ENCODE results near the gene HCN2. TPM values are rescaled to one million over a fixed set of nuclear protein-coding genes. Genes with fewer than 3 reads are reported as not detected.
"Not testable (repeated sequence)": the region's sequence is repeated elsewhere in the genome, so short reads cannot be mapped to it uniquely, and the experiment has no call there.

HCN2 gene
- total RNA-seq, 1 donor from 2014 or later: 0.30 TPM

- DNase-seq (ENCODE audit: low spot score) (no peak), ATAC-seq (peak; percentile 68)
Observed at GRCh38 chr19:584240-585001, 5.3 kb upstream of the HCN2 start.

GRCh38 chr19:585146-585545 is 4.5 kb upstream of the HCN2 start:
- ATAC-seq; DNase-seq (ENCODE audit: low spot score): not testable (repeated sequence)

DNA sequence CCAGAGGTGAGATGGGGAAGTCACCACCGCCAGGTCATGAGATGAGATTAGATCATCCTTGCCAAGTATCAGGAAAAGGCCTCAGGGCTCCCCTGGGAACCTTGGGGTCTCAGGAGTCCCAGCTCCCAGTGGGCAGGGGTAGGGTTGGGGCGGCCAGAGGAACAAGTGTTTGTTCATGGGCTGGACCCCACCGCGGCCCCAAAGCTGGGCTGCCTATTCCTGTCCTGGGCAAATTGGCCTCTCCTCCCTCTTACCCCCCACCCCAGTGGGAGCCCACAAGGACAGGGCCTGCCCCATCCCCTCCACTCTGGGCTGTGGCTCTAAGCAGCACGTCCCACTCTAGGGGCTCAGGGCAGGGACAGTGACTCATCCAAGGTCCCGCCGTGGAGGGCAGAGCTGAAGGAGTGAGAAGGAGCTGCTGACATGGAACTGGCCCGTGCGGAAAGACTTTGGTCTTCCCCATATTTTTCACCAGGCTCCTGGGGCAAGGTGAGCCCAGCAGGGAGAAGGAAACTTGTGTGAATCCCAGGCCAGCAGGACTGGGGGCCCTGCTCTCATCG is 4.0 kb upstream of the HCN2 start:
- ATAC-seq: no peak

GRCh38 chr19:588093-588740 is 1.5 kb upstream of the HCN2 start:
- ATAC-seq (peak; percentile 43), DNase-seq (ENCODE audit: low spot score) (peak; percentile 64)

More for the DNA sequence above, 4.0 kb upstream of the HCN2 start:
- no peak for DNase-seq (ENCODE audit: low spot score)

GRCh38 chr19:588741-589692 is 664 bp upstream of the HCN2 start:
- ATAC-seq: no peak
- no peak for DNase-seq (ENCODE audit: low spot score)

DNA sequence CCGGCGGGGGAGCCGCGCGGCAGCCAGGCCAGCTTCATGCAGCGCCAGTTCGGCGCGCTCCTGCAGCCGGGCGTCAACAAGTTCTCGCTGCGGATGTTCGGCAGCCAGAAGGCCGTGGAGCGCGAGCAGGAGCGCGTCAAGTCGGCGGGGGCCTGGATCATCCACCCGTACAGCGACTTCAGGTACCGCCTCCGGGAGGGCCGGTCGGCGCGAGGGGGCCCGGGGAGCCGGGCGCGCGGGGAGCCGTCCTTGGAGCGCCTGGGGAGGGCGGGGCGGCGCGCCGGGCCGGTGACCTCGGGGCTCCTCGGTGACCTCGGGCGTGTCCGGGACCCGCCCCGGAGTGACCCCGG is 690 bp downstream of the HCN2 start:
- ATAC-seq: no peak
- no peak for DNase-seq (ENCODE audit: low spot score)

GRCh38 chr19:590750-591098 is 1.0 kb downstream of the HCN2 start:
- no peak for ATAC-seq
- no peak for DNase-seq (ENCODE audit: low spot score)

GRCh38 chr19:591099-591958 is 1.6 kb downstream of the HCN2 start:
- ATAC-seq (peak; percentile 77), DNase-seq (ENCODE audit: low spot score) (no peak)

DNA sequence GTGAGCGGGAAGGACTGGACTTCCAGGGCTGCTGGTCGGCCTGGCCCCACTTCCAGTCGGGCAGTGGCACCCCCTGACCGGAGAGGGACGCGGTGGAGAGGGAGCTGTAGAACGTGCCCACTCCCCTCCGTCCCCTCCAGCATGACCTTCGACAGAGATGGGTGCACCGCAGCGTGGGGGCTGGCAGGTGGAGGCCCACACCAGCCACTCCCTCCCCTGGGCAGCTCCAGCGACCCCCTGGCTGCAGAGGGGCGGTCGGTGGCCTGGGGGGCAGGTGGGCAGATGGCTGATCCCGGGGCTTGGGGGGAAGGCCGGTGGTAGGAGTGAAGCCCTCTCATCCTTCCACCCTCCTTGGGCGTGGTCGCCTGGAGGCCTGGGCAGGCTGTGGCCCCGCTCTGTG is 2.4 kb downstream of the HCN2 start:
- DNase-seq (ENCODE audit: low spot score): no peak
- ATAC-seq: no peak

DNA sequence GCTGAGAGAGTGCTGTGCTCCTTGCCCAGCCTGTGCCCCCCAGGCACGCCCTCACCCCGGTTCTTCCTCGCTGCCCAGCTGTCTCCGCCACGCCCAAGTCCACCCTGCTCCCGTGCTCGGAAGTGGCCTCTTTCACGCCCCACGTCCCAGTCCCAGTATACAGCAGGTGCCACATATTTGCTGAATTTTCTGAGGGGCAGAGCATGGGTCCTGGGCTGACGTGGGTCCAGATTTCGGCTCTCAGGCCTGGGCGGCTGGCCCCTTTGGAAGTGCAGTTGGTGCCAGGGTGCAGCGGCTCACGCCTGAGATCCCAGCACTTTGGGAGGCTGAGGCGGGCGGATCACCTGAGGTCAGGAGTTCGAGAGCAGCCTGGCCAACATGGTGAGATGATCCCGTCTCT is 3.4 kb downstream of the HCN2 start:
- DNase-seq (ENCODE audit: low spot score): no peak
- ATAC-seq: no peak

DNA sequence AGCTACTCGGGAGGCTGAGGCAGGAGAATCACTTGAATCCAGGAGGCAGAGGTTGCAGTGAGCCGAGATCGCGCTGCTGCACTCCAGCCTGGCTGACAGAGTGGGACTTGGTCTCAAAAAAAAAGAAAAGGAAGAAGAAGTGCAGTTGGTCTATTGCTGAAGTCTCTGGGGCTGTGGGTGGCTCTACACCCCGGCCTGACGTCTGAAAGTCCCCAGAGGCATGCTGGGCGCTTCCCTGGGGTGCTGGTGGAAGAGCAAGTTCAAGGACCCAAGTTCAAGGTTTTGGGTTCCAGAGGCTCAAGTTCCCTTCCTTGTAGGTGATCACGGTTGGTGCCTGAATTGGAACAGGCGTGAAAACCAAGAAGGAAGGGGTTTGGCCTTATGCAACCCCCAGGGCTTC is 3.8 kb downstream of the HCN2 start:
- ATAC-seq (no peak), DNase-seq (ENCODE audit: low spot score) (no peak)

GRCh38 chr19:594265-594870 is 4.7 kb downstream of the HCN2 start:
- ATAC-seq: no peak

DNA sequence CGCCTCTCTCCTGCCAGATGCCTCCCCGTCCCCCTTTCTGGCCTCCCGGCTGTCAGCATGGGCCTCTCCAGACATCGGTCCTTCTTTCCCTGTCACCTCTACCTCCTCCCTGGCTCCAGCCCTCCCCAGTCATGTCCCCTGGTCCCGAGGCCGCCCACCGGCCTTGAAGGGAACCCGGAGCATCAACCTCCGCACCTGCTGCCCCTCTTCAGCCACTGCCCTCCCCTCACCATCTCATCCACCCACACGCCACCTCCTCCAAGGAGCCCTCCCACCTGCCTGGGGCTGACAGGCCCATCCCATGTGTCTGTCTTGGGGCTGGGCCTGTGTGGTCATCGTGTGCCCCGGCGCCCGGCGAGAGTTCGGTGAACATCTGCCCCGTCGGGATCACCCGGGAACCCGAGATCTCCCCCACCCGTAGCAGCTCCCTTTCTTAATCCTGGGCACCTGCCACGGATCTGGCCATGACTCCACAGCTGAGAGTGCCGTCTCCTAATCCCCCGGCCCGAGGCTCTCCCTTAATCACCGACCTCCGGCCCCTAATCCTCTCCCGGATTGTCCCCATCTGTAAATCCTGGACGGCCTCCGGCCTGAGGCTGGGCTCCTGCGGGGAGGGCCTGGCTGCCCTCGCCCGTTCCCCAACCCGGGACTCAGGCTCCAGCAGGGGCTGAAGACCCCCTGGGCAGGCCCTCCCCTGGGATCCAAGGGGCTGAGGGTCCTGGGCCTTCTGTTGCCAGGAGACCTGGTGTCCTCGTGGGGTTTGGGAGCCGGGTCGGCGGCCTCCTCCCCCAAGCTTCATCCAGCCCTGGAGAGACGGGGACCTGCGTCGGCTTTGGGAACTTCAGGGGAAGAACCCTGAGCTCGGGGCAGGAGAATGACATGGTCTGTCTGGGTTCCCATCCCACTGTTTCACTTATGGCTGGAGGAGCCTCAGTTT is 5.9 kb downstream of the HCN2 start:
- ATAC-seq (no peak), DNase-seq (ENCODE audit: low spot score) (no peak)

More at GRCh38 chr19:594265-594870, 4.7 kb downstream of the HCN2 start:
- DNase-seq (ENCODE audit: low spot score): no peak

DNA sequence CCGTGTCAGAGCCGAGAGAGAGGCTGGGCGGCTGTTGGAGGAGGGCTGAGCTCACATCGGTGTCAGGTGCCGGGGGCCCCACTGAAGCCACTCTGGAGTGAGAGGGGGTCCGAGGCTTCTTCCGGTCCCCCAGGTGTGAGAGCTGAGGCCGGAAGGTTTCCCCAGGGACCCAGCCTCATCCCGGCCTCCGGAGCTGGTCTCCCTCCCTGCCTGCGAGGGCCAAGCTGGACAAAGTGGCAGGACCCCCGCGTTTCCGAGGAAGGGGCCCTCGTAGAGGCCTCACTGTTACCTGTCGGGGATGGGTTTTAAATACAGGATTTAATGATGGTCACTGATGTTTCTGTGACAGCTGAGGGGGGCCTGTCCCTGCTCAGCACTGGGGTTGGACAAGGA is 6.6 kb downstream of the HCN2 start:
- DNase-seq (ENCODE audit: low spot score) (no peak), ATAC-seq (no peak)

- DNase-seq (ENCODE audit: low spot score) (no peak), ATAC-seq (no peak)
Observed at GRCh38 chr19:597406-598315, 8.0 kb downstream of the HCN2 start.

- DNase-seq (ENCODE audit: low spot score) (no peak), ATAC-seq (no peak)
Observed at GRCh38 chr19:601310-601709, 11.6 kb downstream of the HCN2 start.

- ATAC-seq (no peak), DNase-seq (ENCODE audit: low spot score) (no peak)
Observed at GRCh38 chr19:601790-602189, 12.1 kb downstream of the HCN2 start.
